Uterus (tissue), 2 donors: ENCODE results near the gene DGKI.
"Not testable (repeated sequence)": the region's sequence is repeated elsewhere in the genome, so short reads cannot be mapped to it uniquely, and the experiment has no call there.

Experiments used
- POLR2A ChIP-seq, 2 donors: fragments of 450-650 bp; IDR thresholded peaks; one replicate each; pipeline ENCODE4 v1.6.1; 2016; ENCODE audit warnings: antibody characterized with exemption in 2 of 2, mild to moderate bottlenecking in 1 of 2, moderate library complexity in 1 of 2
- TF ChIP-seq, protein P1 (sequence below), 4 experiments: fragments of 200-600 bp in 2 of 4; fragments of 450-650 bp in 2 of 4; sonication (generic) in 2 of 4; IDR thresholded peaks; one replicate each; pipeline ENCODE4 v1.5.1; 2016 to 2019; ENCODE audit warnings: antibody characterized with exemption in 4 of 4, mild to moderate bottlenecking in 2 of 4, moderate library complexity in 1 of 4

DNA sequence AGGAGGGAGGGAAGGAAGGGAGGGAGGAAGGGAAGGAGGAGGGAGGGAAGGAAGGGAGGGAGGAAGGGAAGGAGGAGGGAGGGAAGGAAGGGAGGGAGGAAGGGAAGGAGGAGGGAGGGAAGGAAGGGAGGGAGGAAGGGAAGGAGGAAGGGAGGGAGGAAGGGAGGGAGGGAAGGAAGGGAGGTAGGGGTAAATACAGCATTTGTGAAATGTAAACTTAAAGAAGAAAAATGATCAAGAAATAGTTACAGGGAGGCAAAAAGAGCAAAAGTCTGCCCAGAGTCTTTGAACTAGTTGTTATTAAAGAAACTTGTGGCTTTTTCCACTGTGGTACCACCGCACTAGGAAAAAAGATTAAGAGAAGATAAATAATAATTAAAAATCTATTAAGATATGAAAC lies 398.2 kb downstream of the DGKI start:
- TF ChIP-seq, protein P1, sequence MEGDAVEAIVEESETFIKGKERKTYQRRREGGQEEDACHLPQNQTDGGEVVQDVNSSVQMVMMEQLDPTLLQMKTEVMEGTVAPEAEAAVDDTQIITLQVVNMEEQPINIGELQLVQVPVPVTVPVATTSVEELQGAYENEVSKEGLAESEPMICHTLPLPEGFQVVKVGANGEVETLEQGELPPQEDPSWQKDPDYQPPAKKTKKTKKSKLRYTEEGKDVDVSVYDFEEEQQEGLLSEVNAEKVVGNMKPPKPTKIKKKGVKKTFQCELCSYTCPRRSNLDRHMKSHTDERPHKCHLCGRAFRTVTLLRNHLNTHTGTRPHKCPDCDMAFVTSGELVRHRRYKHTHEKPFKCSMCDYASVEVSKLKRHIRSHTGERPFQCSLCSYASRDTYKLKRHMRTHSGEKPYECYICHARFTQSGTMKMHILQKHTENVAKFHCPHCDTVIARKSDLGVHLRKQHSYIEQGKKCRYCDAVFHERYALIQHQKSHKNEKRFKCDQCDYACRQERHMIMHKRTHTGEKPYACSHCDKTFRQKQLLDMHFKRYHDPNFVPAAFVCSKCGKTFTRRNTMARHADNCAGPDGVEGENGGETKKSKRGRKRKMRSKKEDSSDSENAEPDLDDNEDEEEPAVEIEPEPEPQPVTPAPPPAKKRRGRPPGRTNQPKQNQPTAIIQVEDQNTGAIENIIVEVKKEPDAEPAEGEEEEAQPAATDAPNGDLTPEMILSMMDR (IDR thresholded peaks at IDR 0.05): not testable (repeated sequence)
- TF ChIP-seq POLR2A (IDR thresholded peaks at IDR 0.05): not testable (repeated sequence)
